ENCODE results near the gene PARS2. TPM values are rescaled to one million over a fixed set of nuclear protein-coding genes. Genes with fewer than 3 reads are reported as not detected.

PARS2 gene
- total RNA-seq, 6 experiments from 2014 or later, result 3.3 to 4.2 (median 3.6) TPM

DNA sequence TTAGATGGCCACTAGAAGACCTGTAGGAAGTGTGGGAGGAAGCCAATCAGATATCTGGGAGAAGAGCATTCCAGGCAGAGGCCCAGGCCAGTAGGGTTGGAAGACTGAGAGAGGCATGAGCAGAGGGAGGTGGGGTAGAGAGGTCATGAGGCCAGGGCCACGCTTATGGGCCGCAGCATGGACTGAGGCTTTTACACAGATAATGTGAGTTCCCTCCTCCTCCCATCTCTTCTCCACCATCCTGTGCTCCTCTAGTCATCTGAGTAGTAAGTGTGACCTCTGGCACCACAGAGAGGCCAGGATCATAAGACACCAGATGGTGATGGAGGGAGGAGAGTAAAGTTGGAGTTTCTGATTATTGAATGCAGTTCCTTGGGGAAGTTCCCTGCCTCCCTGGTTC is 19.7 kb upstream of the PARS2 start:
- H3K4me1 Mint-ChIP-seq (ENCODE audit: low read depth), result no peaks in the 10 kb centered on the region
- DNase-seq, result no peak
- no peaks in the 10 kb centered on the region for H3K9me3 Mint-ChIP-seq
- H3K4me3 Mint-ChIP-seq, result no peak overlapping the region
- TF ChIP-seq, protein P1, sequence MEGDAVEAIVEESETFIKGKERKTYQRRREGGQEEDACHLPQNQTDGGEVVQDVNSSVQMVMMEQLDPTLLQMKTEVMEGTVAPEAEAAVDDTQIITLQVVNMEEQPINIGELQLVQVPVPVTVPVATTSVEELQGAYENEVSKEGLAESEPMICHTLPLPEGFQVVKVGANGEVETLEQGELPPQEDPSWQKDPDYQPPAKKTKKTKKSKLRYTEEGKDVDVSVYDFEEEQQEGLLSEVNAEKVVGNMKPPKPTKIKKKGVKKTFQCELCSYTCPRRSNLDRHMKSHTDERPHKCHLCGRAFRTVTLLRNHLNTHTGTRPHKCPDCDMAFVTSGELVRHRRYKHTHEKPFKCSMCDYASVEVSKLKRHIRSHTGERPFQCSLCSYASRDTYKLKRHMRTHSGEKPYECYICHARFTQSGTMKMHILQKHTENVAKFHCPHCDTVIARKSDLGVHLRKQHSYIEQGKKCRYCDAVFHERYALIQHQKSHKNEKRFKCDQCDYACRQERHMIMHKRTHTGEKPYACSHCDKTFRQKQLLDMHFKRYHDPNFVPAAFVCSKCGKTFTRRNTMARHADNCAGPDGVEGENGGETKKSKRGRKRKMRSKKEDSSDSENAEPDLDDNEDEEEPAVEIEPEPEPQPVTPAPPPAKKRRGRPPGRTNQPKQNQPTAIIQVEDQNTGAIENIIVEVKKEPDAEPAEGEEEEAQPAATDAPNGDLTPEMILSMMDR (IDR thresholded peaks at IDR 0.05), result no peak
- H3K36me3 Mint-ChIP-seq (ENCODE audit: low read depth), result no peaks in the 10 kb centered on the region
- no peak overlapping the region for H3K27ac Mint-ChIP-seq
- H3K27me3 Mint-ChIP-seq (ENCODE audit: insufficient read depth), result peaks cover 38% of the 10 kb centered on the region

DNA sequence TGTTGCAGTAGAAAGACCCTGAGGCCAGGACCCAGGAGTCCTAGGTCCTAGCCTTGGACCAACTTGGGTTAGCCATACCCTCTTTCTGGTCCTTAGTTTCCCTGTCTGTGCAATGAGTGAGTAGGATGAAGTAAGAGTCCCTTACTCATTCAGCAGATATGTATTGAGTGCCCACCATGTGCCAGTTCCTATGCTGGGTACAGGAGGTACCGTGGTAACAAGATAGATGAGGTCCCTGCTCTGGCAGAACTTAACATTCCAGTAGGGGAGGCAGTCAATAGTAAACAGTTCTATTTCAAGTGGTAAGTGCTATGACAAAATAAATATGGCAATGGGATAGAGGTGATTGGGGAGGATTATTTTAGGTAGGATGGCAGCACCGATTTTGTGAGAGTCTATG is 18.3 kb upstream of the PARS2 start:
- DNase-seq, result no peak
- TF ChIP-seq, protein P1 (IDR thresholded peaks at IDR 0.05), result no peak
- Mint-ChIP-seq H3K9me3 (no peaks in the 10 kb centered on the region), H3K27me3 (ENCODE audit: insufficient read depth) (peaks cover 37% of the 10 kb centered on the region), H3K36me3 (ENCODE audit: low read depth) (no peaks in the 10 kb centered on the region), H3K4me3 (no peak overlapping the region), H3K4me1 (ENCODE audit: low read depth) (no peaks in the 10 kb centered on the region), H3K27ac (no peak overlapping the region)

DNA sequence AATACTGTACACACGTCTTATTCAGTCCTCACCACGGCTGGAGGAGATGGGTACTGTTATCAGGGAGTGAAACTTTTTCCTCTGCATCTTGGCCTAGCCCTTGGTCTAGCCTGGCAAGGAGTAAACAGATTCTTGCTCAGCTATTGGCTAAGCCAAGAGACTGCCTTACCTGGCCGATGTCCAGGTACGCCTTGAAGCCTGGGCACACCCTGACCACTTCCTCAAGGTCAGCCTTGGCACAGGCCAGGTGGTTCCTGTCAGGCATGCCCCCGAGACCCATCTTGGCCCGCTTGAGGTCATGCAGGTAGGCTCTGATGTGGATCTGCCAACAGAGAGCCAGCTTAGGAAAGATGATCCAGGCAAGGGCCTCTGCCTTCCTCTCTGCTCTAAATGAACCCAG is 17.8 kb upstream of the PARS2 start:
- DNase-seq, result no peak

DNA sequence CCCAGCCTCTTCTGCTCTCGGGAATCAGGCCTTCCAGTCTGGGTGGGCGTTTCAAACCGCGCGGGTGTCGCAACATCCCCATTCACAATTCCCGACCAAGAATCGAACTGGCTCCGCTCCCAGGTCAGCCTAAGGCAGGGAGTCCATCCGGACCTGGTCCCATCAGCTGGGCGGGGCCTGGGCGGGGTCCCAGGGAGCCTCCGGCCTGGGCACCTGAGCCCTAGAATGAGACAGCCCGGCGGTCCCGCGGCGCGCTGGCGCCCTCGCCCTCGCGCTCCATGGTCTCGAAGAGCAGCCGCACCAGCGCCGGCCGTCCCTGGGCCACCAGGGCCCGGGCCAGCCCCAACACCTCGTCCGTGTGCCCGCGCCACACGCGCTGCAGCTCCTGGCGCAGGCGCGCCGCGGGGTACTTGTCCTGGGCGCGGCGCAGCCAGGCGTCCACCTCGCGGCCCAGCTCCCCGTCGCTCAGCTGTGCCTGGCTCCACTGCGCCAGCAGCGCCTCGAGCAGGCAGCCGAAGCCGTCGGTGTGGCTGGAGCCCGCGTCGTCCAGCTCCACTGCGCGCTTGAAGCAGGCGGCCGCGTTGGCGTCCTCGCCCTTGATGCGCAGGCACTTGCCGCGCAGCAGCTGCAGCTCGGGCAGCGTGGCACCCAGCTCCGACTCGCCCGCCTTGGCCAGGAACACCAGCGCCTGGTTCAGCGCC is 16.9 kb upstream of the PARS2 start:
- H3K4me1 Mint-ChIP-seq (ENCODE audit: low read depth), result no peaks in the 10 kb centered on the region
- no peak for DNase-seq
- H3K36me3 Mint-ChIP-seq (ENCODE audit: low read depth), result no peaks in the 10 kb centered on the region
- no peak overlapping the region for H3K4me3 Mint-ChIP-seq
- H3K9me3 Mint-ChIP-seq, result no peaks in the 10 kb centered on the region
- TF ChIP-seq, protein P1 (IDR thresholded peaks at IDR 0.05), result no peak
- H3K27ac Mint-ChIP-seq, result no peak overlapping the region
- H3K27me3 Mint-ChIP-seq (ENCODE audit: insufficient read depth), result peaks cover 40% of the 10 kb centered on the region

More for the DNA sequence above, 17.8 kb upstream of the PARS2 start:
- Mint-ChIP-seq H3K4me1 (ENCODE audit: low read depth) (no peaks in the 10 kb centered on the region), H3K4me3 (no peak overlapping the region), H3K27ac (no peak overlapping the region), H3K9me3 (no peaks in the 10 kb centered on the region), H3K36me3 (ENCODE audit: low read depth) (no peaks in the 10 kb centered on the region), H3K27me3 (ENCODE audit: insufficient read depth) (peaks cover 40% of the 10 kb centered on the region)
- TF ChIP-seq, protein P1 (IDR thresholded peaks at IDR 0.05), result no peak

DNA sequence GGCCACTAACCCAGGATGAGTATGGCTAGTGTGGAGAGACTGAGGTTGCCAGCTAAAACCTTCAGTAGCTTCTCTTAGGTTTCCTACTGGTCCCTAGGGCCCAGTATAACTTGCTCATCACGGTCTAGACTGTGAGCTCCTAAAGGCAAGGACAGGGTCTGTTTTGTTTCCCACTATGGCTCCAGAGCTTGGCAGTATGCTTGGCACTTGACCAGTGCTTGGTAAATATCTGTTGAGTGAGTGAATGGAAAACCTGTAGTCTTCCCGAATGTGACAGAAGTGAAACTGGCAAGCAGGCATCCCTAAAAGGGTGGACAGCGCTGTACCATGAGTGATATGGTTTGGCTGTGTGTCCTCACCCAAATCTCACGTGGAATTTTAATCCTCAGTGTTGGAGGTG is 13.1 kb upstream of the PARS2 start:
- TF ChIP-seq, protein P1 (IDR thresholded peaks at IDR 0.05), result no peak
- H3K9me3 Mint-ChIP-seq, result peaks cover 4% of the 10 kb centered on the region; the same call in 1 of the 2 replicates
- H3K27ac Mint-ChIP-seq, result no peak overlapping the region
- H3K36me3 Mint-ChIP-seq (ENCODE audit: low read depth), result peaks cover 4% of the 10 kb centered on the region; the same call in 1 of the 2 replicates
- no peak overlapping the region for H3K4me3 Mint-ChIP-seq
- DNase-seq, result no peak
- H3K27me3 Mint-ChIP-seq (ENCODE audit: insufficient read depth), result peaks cover 33% of the 10 kb centered on the region
- peaks cover 6% of the 10 kb centered on the region for H3K4me1 Mint-ChIP-seq (ENCODE audit: low read depth)
